ENCODE measurements around the gene CEP43. TPM values are rescaled to one million over a fixed set of nuclear protein-coding genes. Genes with fewer than 3 reads are reported as not detected.

Gene CEP43
- total and polyA plus RNA-seq, 12 donors = 7.5 to 15.0 (median 9.9) TPM

GRCh38 chr6:166969390-166970002 is 29.7 kb upstream of the CEP43 start:
- Histone ChIP-seq H3K4me3 (no peak overlapping the region), H3K27me3 (no peaks in the 10 kb centered on the region), H3K36me3 (no peaks in the 10 kb centered on the region), H3K27ac (no peak overlapping the region), H3K9me3 (peaks cover 0 to 5% (median 0%) of the 10 kb centered on the region in 11 donors), H3K4me1 (peaks cover 0 to 11% (median 0%) of the 10 kb centered on the region in 9 donors)
- no peak for ATAC-seq
- WGBS, 2 donors = 81 to 86% methylated on average over 8 of the region's 8 CpGs
- no peak for TF ChIP-seq CTCF (IDR thresholded peaks at IDR 0.05)
- intact Hi-C loops (cut with DNase I) = no loop called here
- no peak for DNase-seq

GRCh38 chr6:166970091-166970490 is 29.1 kb upstream of the CEP43 start:
- no peak for TF ChIP-seq CTCF (IDR thresholded peaks at IDR 0.05)
- intact Hi-C loops (cut with DNase I) = no loop called here
- no peaks in the 10 kb centered on the region for H3K27me3 ChIP-seq
- no peaks in the 10 kb centered on the region for H3K36me3 ChIP-seq
- no peak for DNase-seq
- H3K27ac ChIP-seq = no peak overlapping the region
- ATAC-seq = no peak
- H3K9me3 ChIP-seq = peaks cover 0 to 5% (median 0%) of the 10 kb centered on the region in 11 donors
- H3K4me3 ChIP-seq = no peak overlapping the region
- H3K4me1 ChIP-seq = peaks cover 0 to 11% (median 0%) of the 10 kb centered on the region in 9 donors

GRCh38 chr6:166970776-166971175 is 28.4 kb upstream of the CEP43 start:
- no peak for DNase-seq
- TF ChIP-seq CTCF (IDR thresholded peaks at IDR 0.05) = no peak
- 87 to 89% methylated on average over 17 of the region's 17 CpGs for WGBS, 2 donors

GRCh38 chr6:166971271-166971670 is 27.9 kb upstream of the CEP43 start:
- Histone ChIP-seq H3K4me3 (no peak overlapping the region), H3K36me3 (no peaks in the 10 kb centered on the region), H3K4me1 (peaks cover 0 to 11% (median 0%) of the 10 kb centered on the region in 9 donors), H3K9me3 (peaks cover 0 to 5% (median 0%) of the 10 kb centered on the region in 11 donors), H3K27ac (no peak overlapping the region), H3K27me3 (no peaks in the 10 kb centered on the region)
- 87 to 90% methylated on average over 8 of the region's 8 CpGs for WGBS, 2 donors
- ATAC-seq = no peak
- no peak for DNase-seq
- intact Hi-C loops (cut with DNase I) = no loop called here
- TF ChIP-seq CTCF (IDR thresholded peaks at IDR 0.05) = no peak

More at GRCh38 chr6:166970776-166971175, 28.4 kb upstream of the CEP43 start:
- no peak overlapping the region for H3K27ac ChIP-seq
- peaks cover 0 to 5% (median 0%) of the 10 kb centered on the region in 11 donors for H3K9me3 ChIP-seq
- ATAC-seq = no peak
- no peaks in the 10 kb centered on the region for H3K27me3 ChIP-seq
- H3K4me3 ChIP-seq = no peak overlapping the region
- no peaks in the 10 kb centered on the region for H3K36me3 ChIP-seq
- peaks cover 0 to 11% (median 0%) of the 10 kb centered on the region in 9 donors for H3K4me1 ChIP-seq
- intact Hi-C loops (cut with DNase I) = no loop called here

Measured in heart right ventricle (tissue), 16 donors.